Breast epithelium (tissue), 3 donors: ENCODE data around the gene SYNDIG1.

Experiments used
- POLR2A ChIP-seq: fragments of 450-650 bp; IDR thresholded peaks from one replicate; pipeline ENCODE4 v1.6.1; 2016; ENCODE audit warnings: antibody characterized with exemption, mild to moderate bottlenecking, moderate library complexity
- POLR2AphosphoS5 ChIP-seq, 3 donors: sonication (generic); formaldehyde crosslinking; IDR thresholded peaks; one replicate each; pipeline ENCODE4 v1.6.1; 2017; ENCODE audit warnings: antibody characterized with exemption in 3 of 3
- TF ChIP-seq, protein P1 (sequence below), 3 donors: fragments of 450-650 bp; IDR thresholded peaks; one replicate each; pipeline ENCODE4 v1.5.1; 2016 to 2017; ENCODE audit warnings: antibody characterized with exemption in 3 of 3, mild to moderate bottlenecking in 3 of 3, moderate library complexity in 3 of 3

DNA sequence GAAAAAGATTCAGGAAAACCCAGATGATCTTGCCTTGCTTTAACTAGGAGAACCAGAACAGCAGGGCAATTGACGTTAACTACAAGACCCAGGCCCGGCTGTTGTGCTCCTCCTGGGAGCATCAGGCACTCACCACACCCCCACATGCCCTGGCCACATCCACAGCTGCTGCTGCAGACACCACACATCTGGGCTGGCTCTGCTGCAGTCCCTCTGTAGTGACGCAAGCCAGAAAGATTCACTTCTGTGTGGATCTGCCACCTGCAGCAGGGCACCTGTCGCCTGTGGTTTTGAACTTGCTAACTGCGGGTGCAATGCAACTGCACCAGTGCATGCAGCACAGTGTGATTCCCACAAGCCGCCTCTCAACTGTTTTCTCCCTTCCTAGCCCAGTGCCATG, 228.8 kb downstream of the SYNDIG1 start:
- TF ChIP-seq POLR2A: no peak
- TF ChIP-seq, protein P1, sequence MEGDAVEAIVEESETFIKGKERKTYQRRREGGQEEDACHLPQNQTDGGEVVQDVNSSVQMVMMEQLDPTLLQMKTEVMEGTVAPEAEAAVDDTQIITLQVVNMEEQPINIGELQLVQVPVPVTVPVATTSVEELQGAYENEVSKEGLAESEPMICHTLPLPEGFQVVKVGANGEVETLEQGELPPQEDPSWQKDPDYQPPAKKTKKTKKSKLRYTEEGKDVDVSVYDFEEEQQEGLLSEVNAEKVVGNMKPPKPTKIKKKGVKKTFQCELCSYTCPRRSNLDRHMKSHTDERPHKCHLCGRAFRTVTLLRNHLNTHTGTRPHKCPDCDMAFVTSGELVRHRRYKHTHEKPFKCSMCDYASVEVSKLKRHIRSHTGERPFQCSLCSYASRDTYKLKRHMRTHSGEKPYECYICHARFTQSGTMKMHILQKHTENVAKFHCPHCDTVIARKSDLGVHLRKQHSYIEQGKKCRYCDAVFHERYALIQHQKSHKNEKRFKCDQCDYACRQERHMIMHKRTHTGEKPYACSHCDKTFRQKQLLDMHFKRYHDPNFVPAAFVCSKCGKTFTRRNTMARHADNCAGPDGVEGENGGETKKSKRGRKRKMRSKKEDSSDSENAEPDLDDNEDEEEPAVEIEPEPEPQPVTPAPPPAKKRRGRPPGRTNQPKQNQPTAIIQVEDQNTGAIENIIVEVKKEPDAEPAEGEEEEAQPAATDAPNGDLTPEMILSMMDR (IDR thresholded peaks at IDR 0.05): no peak
- TF ChIP-seq POLR2AphosphoS5 (IDR thresholded peaks at IDR 0.05): no peak
